Progenitor cell of endocrine pancreas (in vitro differentiated cells): ENCODE results near the gene ZNF526. TPM values are rescaled to one million over a fixed set of nuclear protein-coding genes. Genes with fewer than 3 reads are reported as not detected.

Source experiments
- DNase-seq: peaks from one replicate; pipeline ENCODE4 v3.0.0; 2021; ENCODE audit warnings: low spot score; ENCODE audit not compliant: unreplicated experiment
- H3K27ac Mint-ChIP-seq: 2 replicates; pipeline ENCODE4 v1.8.0; 2021; ENCODE audit warnings: mild to moderate bottlenecking, moderate library complexity, mixed read lengths
- H3K27me3 Mint-ChIP-seq: 2 replicates; pipeline ENCODE4 v1.8.0; 2021; ENCODE audit warnings: mixed read lengths
- H3K36me3 Mint-ChIP-seq: 2 replicates; pipeline ENCODE4 v1.8.0; 2022; ENCODE audit warnings: mixed read lengths; ENCODE audit not compliant: insufficient read depth
- H3K4me1 Mint-ChIP-seq: 2 replicates; pipeline ENCODE4 v1.8.0; 2021; ENCODE audit warnings: low read depth, mixed read lengths
- H3K4me3 Mint-ChIP-seq: 2 replicates; pipeline ENCODE4 v1.8.0; 2021; ENCODE audit warnings: low read depth, mild to moderate bottlenecking, moderate library complexity, mixed read lengths
- H3K9me3 Mint-ChIP-seq: 2 replicates; pipeline ENCODE4 v1.8.0; 2021; ENCODE audit warnings: low read depth, mixed read lengths
- CTCF ChIP-seq: fragments of 200-600 bp; sonication (generic); IDR thresholded peaks from one replicate; pipeline ENCODE4 v1.5.0; 2021; ENCODE audit warnings: antibody characterized with exemption, mild to moderate bottlenecking; ENCODE audit not compliant: unreplicated experiment
- total RNA-seq: library from RNA; stranded (reverse); gene quantifications from 2 replicates; pipeline ENCODE4 v1.2.1, GENCODE V29; 2021

The ZNF526 gene
- total RNA-seq, 1 donor from 2014 or later: 21.1 TPM

DNA sequence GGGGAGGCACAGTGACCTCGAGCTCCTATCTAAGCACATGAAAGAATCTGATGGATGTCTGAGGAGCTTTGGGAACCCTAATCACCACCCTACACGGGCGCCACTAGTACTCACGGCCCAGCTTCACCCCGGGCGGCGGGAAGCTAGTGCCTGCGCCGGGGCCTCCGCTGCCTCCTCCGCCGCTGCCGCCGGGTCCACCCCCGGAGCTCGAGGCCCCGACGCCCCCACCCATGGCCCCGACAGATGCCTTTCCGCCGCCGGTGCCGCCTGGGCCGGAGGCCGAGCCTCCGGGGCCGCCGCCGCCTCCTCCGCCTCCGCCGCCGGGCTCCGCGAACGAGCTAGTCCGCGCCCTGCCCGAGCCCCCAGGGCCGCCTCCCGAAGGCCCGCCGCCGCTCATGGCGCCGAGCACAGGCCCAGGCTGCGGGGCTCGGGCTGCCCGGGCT, 22.0 kb downstream of the ZNF526 start:
- TF ChIP-seq CTCF: no peak
- peak overlapping the region; percentile 96 for H3K27ac Mint-ChIP-seq

GRCh38 chr19:42242512-42243409, 22.6 kb downstream of the ZNF526 start, which contains the start of gene GSK3A:
Gene GSK3A (minus strand): TSS chr19:42242602. CDS start chr19:42242465, 137 bp downstream.
- Mint-ChIP-seq H3K27me3 (no peaks in the 10 kb centered on the region), H3K4me3 (peak within 1 kb of the TSS; percentile 90), H3K4me1 (peaks cover 22% of the 10 kb centered on the region), H3K9me3 (no peaks in the 10 kb centered on the region), H3K27ac (peak within 1 kb of the TSS; percentile 99), H3K36me3 (peaks cover 8% of the 10 kb centered on the region)
- DNase-seq: peak; percentile 93
- no peak for TF ChIP-seq CTCF

More for the DNA sequence above, 22.0 kb downstream of the ZNF526 start:
- Mint-ChIP-seq H3K4me1 (peaks cover 22% of the 10 kb centered on the region), H3K27me3 (no peaks in the 10 kb centered on the region), H3K36me3 (peaks cover 8% of the 10 kb centered on the region), H3K9me3 (no peaks in the 10 kb centered on the region), H3K4me3 (peak overlapping the region; percentile 90)
- no peak for DNase-seq

- Mint-ChIP-seq H3K4me3 (peak overlapping the region; percentile 89), H3K27ac (peak overlapping the region; percentile 99), H3K36me3 (peaks cover 5% of the 10 kb centered on the region), H3K9me3 (no peaks in the 10 kb centered on the region), H3K27me3 (no peaks in the 10 kb centered on the region), H3K4me1 (peaks cover 22% of the 10 kb centered on the region)
- DNase-seq: peak; percentile 83
- peak; percentile 67 for TF ChIP-seq CTCF
Measured at GRCh38 chr19:42244347-42245220, 24.5 kb downstream of the ZNF526 start.

- Mint-ChIP-seq H3K27me3 (no peaks in the 10 kb centered on the region), H3K27ac (peak overlapping the region; percentile 99), H3K36me3 (peaks cover 5% of the 10 kb centered on the region), H3K4me1 (peaks cover 22% of the 10 kb centered on the region), H3K9me3 (no peaks in the 10 kb centered on the region), H3K4me3 (peak overlapping the region; percentile 89)
- no peak for TF ChIP-seq CTCF
- no peak for DNase-seq
Measured at GRCh38 chr19:42245231-42245630, 25.1 kb downstream of the ZNF526 start.
